Ramos (cell line): ENCODE data around the gene MED1.
"Not testable (repeated sequence)": the region's sequence is repeated elsewhere in the genome, so short reads cannot be mapped to it uniquely, and the experiment has no call there.

Source experiments
- in situ Hi-C: fragments of 300-500 bp; cut with MboI; formaldehyde crosslinking; loops from one replicate; pipeline ENCODE4 v1.14.3; 2022; ENCODE audit warnings: low sequenced_read_pairs; ENCODE audit not compliant: unreplicated experiment

Gene MED1

DNA sequence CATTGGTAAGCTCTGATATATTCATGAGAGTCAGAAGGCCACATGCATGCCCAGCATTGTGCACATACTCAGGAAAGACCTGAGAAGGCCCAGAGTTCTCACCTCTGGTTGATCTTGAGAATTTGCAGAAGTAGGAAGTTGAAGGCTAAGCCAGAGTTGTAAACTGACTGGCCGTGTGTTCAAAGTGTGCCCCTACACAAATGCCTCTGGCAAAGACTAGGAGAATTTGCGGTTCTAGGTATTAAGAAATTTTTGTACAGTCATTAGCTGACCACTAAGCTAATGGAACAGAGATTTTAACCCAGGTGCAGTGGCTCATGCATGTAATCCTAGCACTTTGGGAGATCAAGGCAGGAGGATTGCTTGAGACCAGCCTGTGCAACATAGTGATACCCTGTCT is 74.6 kb downstream of the MED1 start:
- in situ Hi-C loops, result no loop called here

DNA sequence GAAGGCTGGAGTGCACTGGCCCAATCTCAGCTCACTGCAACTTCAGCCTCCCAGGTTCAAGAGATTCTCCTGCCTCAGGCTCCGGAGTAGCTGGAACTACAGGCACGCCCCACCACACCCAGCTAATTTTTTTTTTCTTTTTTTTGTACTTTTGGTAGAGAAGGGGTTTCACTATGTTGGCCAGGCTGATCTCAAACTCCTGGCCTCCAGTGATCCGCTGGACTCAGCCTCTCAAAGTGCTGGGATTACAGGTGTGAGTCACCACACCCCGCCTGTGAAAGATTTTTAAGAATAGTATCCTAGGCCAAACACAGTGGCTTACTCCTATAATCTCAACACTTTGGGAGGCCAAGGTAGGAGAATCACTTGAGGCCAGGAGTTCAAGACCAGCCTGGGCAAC is 83.3 kb downstream of the MED1 start:
- in situ Hi-C loops, result not testable (repeated sequence)

DNA sequence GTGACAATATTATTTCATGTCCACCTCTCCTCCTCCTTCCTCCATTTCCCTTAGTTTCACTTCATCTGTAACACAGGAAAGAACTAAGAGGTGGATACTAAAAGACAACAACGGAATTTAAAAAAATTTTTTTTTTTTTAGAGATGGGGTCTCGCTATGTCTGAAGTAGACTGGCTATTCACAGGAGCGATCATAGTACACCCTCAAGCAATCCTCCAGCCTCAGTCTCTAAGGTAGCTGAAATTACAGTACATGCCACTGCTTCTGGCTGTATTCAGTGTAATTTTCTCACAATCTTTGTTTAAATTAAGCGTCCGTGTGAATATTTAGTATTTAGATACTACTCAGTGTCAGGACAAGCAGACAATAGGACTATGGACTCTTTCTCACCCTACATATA is 85.2 kb downstream of the MED1 start:
- in situ Hi-C loops, result no loop called here

DNA sequence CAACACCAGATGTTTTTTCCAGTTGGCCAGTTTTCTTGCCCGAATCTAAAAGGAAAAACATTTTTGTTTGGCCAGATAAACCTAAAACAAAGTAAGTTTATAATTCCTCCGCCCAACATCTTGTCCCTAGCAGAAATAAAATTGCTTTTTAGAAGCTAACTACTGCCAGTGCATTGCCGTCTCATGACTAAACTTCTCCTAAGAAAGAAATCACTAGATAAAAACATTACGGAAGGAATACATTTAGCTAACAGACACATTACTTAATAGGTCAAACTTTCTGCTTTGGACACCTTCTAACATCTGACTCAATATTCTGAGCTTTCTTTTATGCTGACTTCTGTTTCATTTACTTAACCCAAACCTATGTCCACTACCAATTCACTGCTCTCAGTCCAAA is 85.8 kb downstream of the MED1 start:
- in situ Hi-C loops, result no loop called here

DNA sequence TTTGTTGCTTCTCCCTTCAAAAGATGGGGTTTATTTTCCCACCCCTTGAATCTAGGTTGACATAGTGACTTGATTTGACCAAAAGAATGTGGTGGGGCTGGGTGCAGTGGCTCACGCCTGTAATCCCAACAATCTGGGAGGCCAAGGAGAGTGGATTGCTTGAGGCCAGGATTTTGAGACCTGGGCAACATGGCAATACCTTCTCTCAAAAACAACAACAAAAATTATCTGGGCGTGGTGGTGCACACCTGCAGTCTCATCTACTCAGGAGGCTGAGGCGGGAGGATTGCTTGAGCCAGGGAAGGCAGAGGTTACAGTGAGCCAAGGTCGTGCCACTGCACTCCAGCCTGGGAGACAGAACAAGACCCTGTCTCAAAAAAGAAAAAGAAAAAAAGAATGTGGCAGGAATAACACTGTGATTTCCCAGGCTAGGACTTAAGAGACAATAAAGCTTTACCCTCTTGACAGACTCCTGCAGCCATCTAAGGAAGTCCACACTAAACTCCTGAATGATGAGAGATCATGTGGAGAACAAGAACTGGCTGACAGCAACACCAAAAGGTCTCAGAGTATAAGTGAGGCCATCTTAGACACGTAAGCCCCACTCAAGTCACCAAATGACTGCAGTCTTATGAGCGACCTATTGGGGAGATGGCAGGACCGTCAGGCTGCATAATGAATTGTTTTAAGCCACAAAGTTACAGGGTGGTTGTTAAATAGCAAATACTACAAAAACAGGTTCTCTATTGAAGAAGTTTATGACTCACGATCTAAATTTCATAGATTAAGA is 86.6 kb downstream of the MED1 start:
- in situ Hi-C loops, result no loop called here

DNA sequence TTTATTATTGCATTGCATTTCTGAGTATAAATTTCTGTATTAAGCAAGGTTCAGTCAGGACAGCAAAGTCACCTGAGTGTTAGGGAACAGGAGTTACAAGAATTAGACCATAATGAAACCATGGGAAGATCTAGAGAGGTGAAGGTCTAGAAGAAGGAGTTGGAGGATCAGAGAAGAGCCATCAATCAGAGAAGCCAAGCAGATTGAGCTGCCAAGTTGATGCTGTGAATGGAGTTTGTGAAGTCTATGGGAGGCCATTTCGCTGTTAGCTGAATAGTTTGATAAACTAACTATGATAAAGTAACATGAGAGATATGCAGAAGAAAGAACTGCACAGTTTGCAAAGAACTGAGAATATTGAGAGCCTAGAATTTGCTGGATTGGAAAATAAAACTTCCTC is 90.0 kb downstream of the MED1 start:
- in situ Hi-C loops, result no loop called here

DNA sequence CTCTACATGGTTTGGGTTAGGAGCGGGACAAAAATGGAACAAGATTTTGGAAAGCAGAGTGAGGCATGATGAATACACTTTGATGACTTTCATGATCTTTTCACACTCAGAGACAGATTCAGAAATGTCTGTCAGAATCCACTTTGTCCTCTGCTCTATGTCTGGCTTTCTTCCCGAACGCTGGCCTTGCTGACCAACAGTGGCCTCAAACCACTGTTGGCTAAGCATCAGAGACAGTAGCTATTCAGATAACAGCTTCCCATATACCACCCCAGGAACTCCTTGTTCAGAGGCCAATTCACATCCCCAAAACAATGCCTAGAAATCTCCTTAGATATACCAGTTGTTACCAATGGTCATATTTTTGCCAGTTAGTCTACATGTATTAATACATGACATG is 90.5 kb downstream of the MED1 start:
- in situ Hi-C loops, result no loop called here

DNA sequence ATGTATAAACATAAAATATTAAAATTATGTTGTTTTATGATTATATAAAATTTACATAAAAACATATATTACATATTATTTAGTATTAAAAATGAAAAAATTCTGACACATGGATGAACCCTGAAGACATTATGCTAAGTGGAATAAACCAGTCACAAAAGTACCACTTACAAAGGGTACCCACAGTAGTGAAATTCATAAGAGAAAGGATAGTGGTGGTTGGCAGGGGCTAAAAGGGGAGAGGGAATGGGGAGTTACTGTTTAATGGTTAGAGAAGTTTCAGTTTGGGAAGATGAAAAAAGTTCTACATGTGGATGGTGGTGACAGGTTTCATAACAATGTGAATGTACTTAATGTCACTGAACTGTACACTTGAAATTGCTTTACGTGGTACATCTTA is 91.1 kb downstream of the MED1 start:
- in situ Hi-C loops, result no loop called here

DNA sequence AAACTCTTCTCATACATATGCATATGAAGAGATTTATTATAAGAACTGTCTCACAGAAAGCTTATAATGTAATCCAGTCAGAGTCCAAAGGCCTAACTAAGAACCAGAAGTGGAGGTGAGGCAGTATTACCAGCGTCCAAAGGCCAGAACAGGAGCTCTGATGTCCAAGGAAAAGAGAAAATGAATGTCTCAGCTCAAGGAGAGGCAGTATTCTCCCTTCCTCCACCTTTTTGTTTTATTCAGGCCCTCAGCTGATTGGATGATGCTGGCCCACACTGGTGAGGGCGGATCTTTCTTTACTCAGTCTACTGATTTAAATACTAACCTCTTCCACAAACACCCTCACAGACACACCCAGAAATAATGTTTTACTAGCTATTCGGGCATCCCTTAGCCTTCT is 93.1 kb downstream of the MED1 start:
- in situ Hi-C loops, result no loop called here

DNA sequence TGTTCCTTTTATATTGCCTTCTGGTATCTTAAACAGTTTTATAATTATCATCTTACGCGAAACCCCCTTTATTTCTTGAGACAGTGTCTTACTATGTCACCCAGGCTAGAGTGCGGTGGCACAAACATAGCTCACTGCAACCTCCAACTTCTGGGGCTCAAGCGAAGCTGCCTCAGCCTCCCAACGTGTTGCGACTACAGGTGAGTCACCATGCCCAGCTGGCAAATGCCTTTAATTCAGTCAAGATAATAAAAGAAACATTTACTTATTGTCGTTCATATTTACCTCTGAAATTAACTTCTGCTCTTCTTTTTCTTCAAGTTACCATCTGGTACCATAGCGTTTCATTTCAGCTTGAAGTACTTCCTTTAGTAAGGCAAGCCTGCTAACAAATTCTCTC is 93.6 kb downstream of the MED1 start:
- in situ Hi-C loops, result no loop called here
